ENCODE measurements around the gene NANS. TPM values are rescaled to one million over a fixed set of nuclear protein-coding genes. Genes with fewer than 3 reads are reported as not detected.

NANS gene
- total and polyA plus RNA-seq, 2 of the 13 experiments (the other 11 are each of a cell fraction or from before 2014, with no cell fraction given) = 86.9 to 203 TPM

GRCh38 chr9:98117984-98118639, 61.6 kb downstream of the NANS start (continued):
- no peak for TF ChIP-seq ZBTB39 (CRISPR knock-in tag; IDR thresholded peaks at IDR 0.05)
- TF ChIP-seq NKX3-1 (CRISPR knock-in tag; IDR thresholded peaks at IDR 0.05) = no peak
- TF ChIP-seq ZC3H4 (CRISPR knock-in tag; IDR thresholded peaks at IDR 0.05; ENCODE audit: borderline replicate concordance) = no peak
- no peak for TF ChIP-seq HBP1 (CRISPR knock-in tag; IDR thresholded peaks at IDR 0.05; ENCODE audit: low read depth)
- TF ChIP-seq TAF15 (IDR thresholded peaks at IDR 0.05; ENCODE audit: low read depth, low read length, poor library complexity, severe bottlenecking) = no peak
- no peak for TF ChIP-seq KLF13 (CRISPR knock-in tag; IDR thresholded peaks at IDR 0.05)
- TF ChIP-seq CAMTA2 (CRISPR knock-in tag; IDR thresholded peaks at IDR 0.05; ENCODE audit: borderline replicate concordance) = no peak
- TF ChIP-seq HNRNPL (IDR thresholded peaks at IDR 0.05; ENCODE audit: low read depth, low read length) = no peak
- no peak for TF ChIP-seq NR1H2 (CRISPR knock-in tag; IDR thresholded peaks at IDR 0.05; ENCODE audit: borderline replicate concordance, low read depth)
- no peak for TF ChIP-seq AGO1 (IDR thresholded peaks at IDR 0.05; ENCODE audit: low read depth, low read length, poor library complexity, severe bottlenecking)
- TF ChIP-seq ZNF609 (CRISPR knock-in tag; IDR thresholded peaks at IDR 0.05; ENCODE audit: borderline replicate concordance) = no peak
- no peak for TF ChIP-seq ZNF446 (CRISPR knock-in tag; IDR thresholded peaks at IDR 0.05)
- no peak for TF ChIP-seq ZNF530 (CRISPR knock-in tag; IDR thresholded peaks at IDR 0.05; ENCODE audit: low read depth)
- no peak for TF ChIP-seq TP53 (CRISPR knock-in tag; conservative IDR thresholded peaks at IDR 0.05)
- TF ChIP-seq ZNF703 (CRISPR knock-in tag; IDR thresholded peaks at IDR 0.05; ENCODE audit: borderline replicate concordance) = no peak
- TF ChIP-seq ZFP82 (CRISPR knock-in tag; IDR thresholded peaks at IDR 0.05; ENCODE audit: borderline replicate concordance) = no peak; the same call in 1 of the 2 replicates
- TF ChIP-seq ZSCAN12 (CRISPR knock-in tag; IDR thresholded peaks at IDR 0.05) = no peak
- no peak for TF ChIP-seq ZFP1 (CRISPR knock-in tag; IDR thresholded peaks at IDR 0.05)
- TF ChIP-seq DPF2 (CRISPR knock-in tag; IDR thresholded peaks at IDR 0.05; ENCODE audit: borderline replicate concordance, low read depth) = no peak
- TF ChIP-seq ATAD3A (CRISPR knock-in tag; IDR thresholded peaks at IDR 0.05) = no peak
- TF ChIP-seq YEATS4 (CRISPR knock-in tag; IDR thresholded peaks at IDR 0.05; ENCODE audit: borderline replicate concordance) = no peak
- TF ChIP-seq ZNF678 (CRISPR knock-in tag; IDR thresholded peaks at IDR 0.05) = no peak

Data from HepG2 (cell line).